H1 (cell line): ENCODE measurements around the gene PREX1. TPM values are rescaled to one million over a fixed set of nuclear protein-coding genes. Genes with fewer than 3 reads are reported as not detected.

Source experiments
- ASH2L ChIP-seq: fragments of 200-600, 300-600 bp; sonication (generic); IDR thresholded peaks from one replicate; pipeline ENCODE4 v1.7.1; 2017; ENCODE audit warnings: low read length
- POLR2AphosphoS5 ChIP-seq: IDR thresholded peaks from 2 replicates; pipeline ENCODE4 v1.6.1; 2011; ENCODE audit warnings: low read depth, low read length
- SIN3A ChIP-seq, 2 experiments: IDR thresholded peaks in 1 of 2; conservative IDR thresholded peaks in 1 of 2; 2 replicates each; pipeline ENCODE4 v1.6.1; 2011 to 2012; ENCODE audit warnings: low read length in 2 of 2, improper control_type of control experiment in 1 of 2, low read depth in 1 of 2, mild to moderate bottlenecking in 1 of 2
- SRF ChIP-seq: IDR thresholded peaks from 2 replicates; pipeline ENCODE4 v1.6.1; 2011; ENCODE audit warnings: mild to moderate bottlenecking, low read depth, low read length, moderate library complexity
- polyA plus RNA-seq, 7 experiments: library from polyadenylated mRNA; depleted of rRNA in 3 of 7; stranded (reverse) in 5 of 7; unstranded in 2 of 7; fragments of >200 nt in 5 of 7; fragments of 200-250 nt in 2 of 7; gene quantifications; 1 replicate in 5 of 7; 2 replicates in 1 of 7; 4 replicates in 1 of 7; pipeline versions ENCODE4 v1.2.1 to v1.2.3, GENCODE V29; 2011 to 2013; ENCODE audit warnings: missing spikeins in 2 of 7, mixed read lengths in 2 of 7
- total RNA-seq: library from RNA; stranded (reverse); fragmentation: NEBNext Ultra II Directional; extraction: Animal tissue kit (Norgen Biotek cat#: 25700); gene quantifications from 2 replicates; pipeline ENCODE4 v1.2.1, GENCODE V29; 2021
- TF ChIP-seq, protein P1 (sequence below): IDR thresholded peaks from 2 replicates; pipeline ENCODE4 v1.6.1; 2012; ENCODE audit warnings: inconsistent platforms
- TF ChIP-seq, protein P2 (sequence below), 3 experiments: IDR thresholded peaks; 1 replicate in 2 of 3; 2 replicates in 1 of 3; pipeline versions ENCODE4 v1.5.1 to v1.6.1; 2011; ENCODE audit warnings: low read length in 3 of 3, mild to moderate bottlenecking in 3 of 3, inconsistent platforms in 2 of 3, low read depth in 1 of 3, moderate library complexity in 1 of 3; ENCODE audit not compliant: insufficient read depth in 1 of 3; ENCODE audit errors: control extremely low read depth in 1 of 3
- TF ChIP-seq, protein P3 (sequence below): IDR thresholded peaks from 2 replicates; pipeline ENCODE4 v1.6.1; 2012; ENCODE audit warnings: inconsistent platforms

The PREX1 gene
- total and polyA plus RNA-seq, 2 of the 8 experiments (the other 6 are each of a cell fraction or from before 2014, with no cell fraction given): 10.7 to 12.8 TPM

DNA sequence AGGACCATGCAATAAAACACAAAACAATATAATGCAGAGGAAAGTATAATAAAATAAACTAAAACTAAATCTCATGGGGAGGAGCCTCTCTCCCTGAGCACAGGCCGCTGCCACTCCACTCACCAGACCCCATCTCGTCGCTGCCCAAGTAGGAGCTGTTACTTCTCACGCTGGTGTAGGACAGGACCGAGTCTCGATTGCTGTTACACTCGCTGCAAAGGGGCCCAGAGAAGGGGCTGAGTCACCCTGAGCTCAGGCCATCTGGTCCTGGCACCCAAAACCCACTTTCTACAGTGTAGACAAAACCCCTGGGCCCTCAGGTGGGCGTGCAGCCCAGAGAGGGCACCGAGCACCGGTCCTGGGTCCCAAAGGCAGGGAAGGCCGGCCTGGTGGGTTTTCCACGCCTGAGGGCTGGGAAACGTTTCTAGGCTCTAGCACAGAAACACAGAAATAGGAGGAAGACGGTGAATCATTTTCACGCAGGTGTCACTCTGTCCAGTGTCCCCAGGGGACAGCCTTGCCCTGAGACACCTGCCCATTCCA is 183.4 kb downstream of the PREX1 start (continued):
- TF ChIP-seq, protein P1, sequence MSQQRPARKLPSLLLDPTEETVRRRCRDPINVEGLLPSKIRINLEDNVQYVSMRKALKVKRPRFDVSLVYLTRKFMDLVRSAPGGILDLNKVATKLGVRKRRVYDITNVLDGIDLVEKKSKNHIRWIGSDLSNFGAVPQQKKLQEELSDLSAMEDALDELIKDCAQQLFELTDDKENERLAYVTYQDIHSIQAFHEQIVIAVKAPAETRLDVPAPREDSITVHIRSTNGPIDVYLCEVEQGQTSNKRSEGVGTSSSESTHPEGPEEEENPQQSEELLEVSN: no peak
- TF ChIP-seq SRF (no peak), SIN3A (conservative IDR thresholded peaks at IDR 0.05 in 1 of 2, IDR thresholded peaks at IDR 0.05 in 1 of 2; ENCODE audit: low read depth in 1 of 2, low read length in 2 of 2) (no peak), ASH2L (no peak), POLR2AphosphoS5 (no peak)
- TF ChIP-seq, protein P2, sequence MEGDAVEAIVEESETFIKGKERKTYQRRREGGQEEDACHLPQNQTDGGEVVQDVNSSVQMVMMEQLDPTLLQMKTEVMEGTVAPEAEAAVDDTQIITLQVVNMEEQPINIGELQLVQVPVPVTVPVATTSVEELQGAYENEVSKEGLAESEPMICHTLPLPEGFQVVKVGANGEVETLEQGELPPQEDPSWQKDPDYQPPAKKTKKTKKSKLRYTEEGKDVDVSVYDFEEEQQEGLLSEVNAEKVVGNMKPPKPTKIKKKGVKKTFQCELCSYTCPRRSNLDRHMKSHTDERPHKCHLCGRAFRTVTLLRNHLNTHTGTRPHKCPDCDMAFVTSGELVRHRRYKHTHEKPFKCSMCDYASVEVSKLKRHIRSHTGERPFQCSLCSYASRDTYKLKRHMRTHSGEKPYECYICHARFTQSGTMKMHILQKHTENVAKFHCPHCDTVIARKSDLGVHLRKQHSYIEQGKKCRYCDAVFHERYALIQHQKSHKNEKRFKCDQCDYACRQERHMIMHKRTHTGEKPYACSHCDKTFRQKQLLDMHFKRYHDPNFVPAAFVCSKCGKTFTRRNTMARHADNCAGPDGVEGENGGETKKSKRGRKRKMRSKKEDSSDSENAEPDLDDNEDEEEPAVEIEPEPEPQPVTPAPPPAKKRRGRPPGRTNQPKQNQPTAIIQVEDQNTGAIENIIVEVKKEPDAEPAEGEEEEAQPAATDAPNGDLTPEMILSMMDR (IDR thresholded peaks at IDR 0.05; ENCODE audit: control extremely low read depth in 1 of 3, insufficient read depth in 1 of 3, low read depth in 1 of 3, low read length in 3 of 3): no peak
- TF ChIP-seq, protein P3, sequence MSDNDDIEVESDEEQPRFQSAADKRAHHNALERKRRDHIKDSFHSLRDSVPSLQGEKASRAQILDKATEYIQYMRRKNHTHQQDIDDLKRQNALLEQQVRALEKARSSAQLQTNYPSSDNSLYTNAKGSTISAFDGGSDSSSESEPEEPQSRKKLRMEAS: no peak
